Body of pancreas (tissue), 4 donors: ENCODE measurements around the gene PUSL1. TPM values are rescaled to one million over a fixed set of nuclear protein-coding genes. Genes with fewer than 3 reads are reported as not detected.
A peak's percentile ranks its signal among the peaks of the same experiment; 100 is the strongest.

Experiments
- ATAC-seq: fragments of 150-250 bp; one replicate; pipeline ENCODE4 v1.9.1; 2016
- DNase-seq, 4 donors: peaks; one replicate each; pipeline ENCODE4 v3.0.0-alpha.2; 2019
- H3K27ac ChIP-seq, 4 donors: fragments of 200-600 bp; sonication (generic); 1 replicate in 3 of 4; 2 replicates in 1 of 4; pipeline versions ENCODE4 v1.5.1 to v1.6.1; 2016 to 2019; ENCODE audit warnings: mild to moderate bottlenecking in 1 of 4, mixed read lengths in 1 of 4, moderate library complexity in 1 of 4
- H3K27me3 ChIP-seq, 2 donors: fragments of 200-600 bp; sonication (generic); one replicate each; pipeline ENCODE4 v1.6.0; 2016; ENCODE audit warnings: mild to moderate bottlenecking in 1 of 2
- H3K36me3 ChIP-seq, 2 donors: fragments of 200-600 bp; sonication (generic); replicated peaks in 1 of 2; 2 replicates each; pipeline ENCODE4 v1.5.1; 2016; ENCODE audit warnings: low read depth in 2 of 2; ENCODE audit not compliant: insufficient read depth in 1 of 2
- H3K4me1 ChIP-seq: fragments of 200-600 bp; sonication (generic); one replicate; pipeline ENCODE4 v1.6.0; 2016
- H3K4me3 ChIP-seq, 2 donors: fragments of 200-600 bp; sonication (generic); 1 replicate in 1 of 2; 2 replicates in 1 of 2; pipeline ENCODE4 v1.5.1; 2016 to 2019
- H3K9me3 ChIP-seq, 3 donors: fragments of 200-600 bp; sonication (generic); 1 replicate in 2 of 3; 2 replicates in 1 of 3; pipeline ENCODE4 v1.5.1; 2016
- POLR2A ChIP-seq, 3 donors: fragments of 450-650 bp; IDR thresholded peaks; one replicate each; pipeline ENCODE4 v1.6.1; 2016; ENCODE audit warnings: antibody characterized with exemption in 3 of 3, mild to moderate bottlenecking in 2 of 3
- WGBS, 2 donors: methylation state at CpG; one replicate each; pipeline ENCODE4 v1.1.5; 2017; 5-methylcytosine and 5-hydroxymethylcytosine counted together
- intact Hi-C: fragments of 100-400 bp; cut with DNase I; formaldehyde crosslinking; loops from one replicate; pipeline ENCODE4 v1.15.1; 2023
- total RNA-seq, 2 donors: library from RNA; depleted of rRNA; stranded (reverse); fragments of >200 nt; gene quantifications; one replicate each; pipeline ENCODE4 v1.1.0, GENCODE V29; 2016
- TF ChIP-seq, protein P1 (sequence below), 7 experiments: fragments of 450-650 bp in 4 of 7; fragments of 200-600 bp in 3 of 7; sonication (generic) in 3 of 7; IDR thresholded peaks; one replicate each; pipeline ENCODE4 v1.5.1; 2016 to 2019; ENCODE audit warnings: antibody characterized with exemption in 7 of 7

Gene PUSL1
- total RNA-seq, 2 donors from 2014 or later = 20.2 to 20.8 TPM

DNA sequence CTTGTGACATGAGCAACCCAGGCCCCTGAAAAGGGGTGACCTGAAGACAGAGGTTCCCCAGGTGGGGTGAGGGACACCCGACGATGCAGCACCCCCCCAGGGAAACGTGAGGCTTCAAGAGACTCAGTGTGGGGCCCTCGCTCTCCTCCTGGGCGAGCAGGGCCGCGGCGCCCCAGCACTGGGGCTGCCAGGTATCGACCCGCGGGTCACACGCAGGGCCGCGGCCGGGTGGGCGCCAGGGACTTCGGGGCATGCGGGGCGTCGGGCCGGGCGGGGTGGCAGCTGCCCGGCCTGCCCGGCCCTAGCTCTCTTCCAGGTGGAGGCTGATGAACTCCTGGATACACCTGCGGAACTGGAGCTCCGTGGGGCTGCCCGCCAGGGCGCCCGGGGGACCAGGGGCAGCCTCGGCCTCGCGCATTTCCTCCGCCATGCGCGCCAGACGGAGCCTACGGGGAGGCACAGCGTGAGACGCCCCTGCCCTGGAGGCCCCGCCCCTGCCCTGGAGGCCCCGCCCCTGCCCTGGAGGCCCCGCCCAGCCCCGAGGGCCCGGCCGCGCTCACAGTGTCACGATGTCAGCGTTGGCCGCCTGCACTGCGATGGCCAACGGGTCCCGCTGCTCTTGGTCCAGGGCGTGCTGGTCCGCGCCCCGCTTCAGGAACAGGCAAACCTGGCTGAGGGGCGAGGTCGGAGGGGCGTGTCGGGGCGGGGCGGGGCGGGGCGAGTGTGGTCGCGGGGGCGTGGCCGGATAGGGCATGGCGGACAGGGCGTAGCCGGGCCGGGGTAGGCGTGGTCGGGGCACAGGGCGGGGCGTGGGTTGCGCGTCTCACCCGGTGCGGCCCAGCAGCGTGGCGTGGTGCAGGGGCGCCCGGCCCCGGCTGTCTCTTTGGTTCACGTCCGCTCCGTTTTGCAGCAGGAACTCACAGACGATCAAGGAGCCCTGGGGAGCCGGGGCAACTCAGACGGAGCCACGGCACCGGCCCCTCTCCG is 14.8 kb upstream of the PUSL1 start:
- intact Hi-C loops = loop anchor here (5.0 to 10.0 kb wide), 3 partner anchors 171 to 309 kb away; partner anchors contain the start of gene PERM1
- no peaks in the 10 kb centered on the region for H3K27me3 ChIP-seq
- 82 to 92% methylated on average over 11 to 85 of the region's 94 CpGs for WGBS, 2 donors
- no peak overlapping the region for H3K27ac ChIP-seq
- DNase-seq = peak in 1 of 4 donors; percentile 44
- no peak for ATAC-seq
- H3K9me3 ChIP-seq = no peaks in the 10 kb centered on the region
- H3K36me3 ChIP-seq = no peaks in the 10 kb centered on the region
- TF ChIP-seq, protein P1, sequence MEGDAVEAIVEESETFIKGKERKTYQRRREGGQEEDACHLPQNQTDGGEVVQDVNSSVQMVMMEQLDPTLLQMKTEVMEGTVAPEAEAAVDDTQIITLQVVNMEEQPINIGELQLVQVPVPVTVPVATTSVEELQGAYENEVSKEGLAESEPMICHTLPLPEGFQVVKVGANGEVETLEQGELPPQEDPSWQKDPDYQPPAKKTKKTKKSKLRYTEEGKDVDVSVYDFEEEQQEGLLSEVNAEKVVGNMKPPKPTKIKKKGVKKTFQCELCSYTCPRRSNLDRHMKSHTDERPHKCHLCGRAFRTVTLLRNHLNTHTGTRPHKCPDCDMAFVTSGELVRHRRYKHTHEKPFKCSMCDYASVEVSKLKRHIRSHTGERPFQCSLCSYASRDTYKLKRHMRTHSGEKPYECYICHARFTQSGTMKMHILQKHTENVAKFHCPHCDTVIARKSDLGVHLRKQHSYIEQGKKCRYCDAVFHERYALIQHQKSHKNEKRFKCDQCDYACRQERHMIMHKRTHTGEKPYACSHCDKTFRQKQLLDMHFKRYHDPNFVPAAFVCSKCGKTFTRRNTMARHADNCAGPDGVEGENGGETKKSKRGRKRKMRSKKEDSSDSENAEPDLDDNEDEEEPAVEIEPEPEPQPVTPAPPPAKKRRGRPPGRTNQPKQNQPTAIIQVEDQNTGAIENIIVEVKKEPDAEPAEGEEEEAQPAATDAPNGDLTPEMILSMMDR (IDR thresholded peaks at IDR 0.05) = no peak
- no peak for TF ChIP-seq POLR2A (IDR thresholded peaks at IDR 0.05)
- H3K4me3 ChIP-seq = no peak overlapping the region
- H3K4me1 ChIP-seq = peaks cover 11% of the 10 kb centered on the region

DNA sequence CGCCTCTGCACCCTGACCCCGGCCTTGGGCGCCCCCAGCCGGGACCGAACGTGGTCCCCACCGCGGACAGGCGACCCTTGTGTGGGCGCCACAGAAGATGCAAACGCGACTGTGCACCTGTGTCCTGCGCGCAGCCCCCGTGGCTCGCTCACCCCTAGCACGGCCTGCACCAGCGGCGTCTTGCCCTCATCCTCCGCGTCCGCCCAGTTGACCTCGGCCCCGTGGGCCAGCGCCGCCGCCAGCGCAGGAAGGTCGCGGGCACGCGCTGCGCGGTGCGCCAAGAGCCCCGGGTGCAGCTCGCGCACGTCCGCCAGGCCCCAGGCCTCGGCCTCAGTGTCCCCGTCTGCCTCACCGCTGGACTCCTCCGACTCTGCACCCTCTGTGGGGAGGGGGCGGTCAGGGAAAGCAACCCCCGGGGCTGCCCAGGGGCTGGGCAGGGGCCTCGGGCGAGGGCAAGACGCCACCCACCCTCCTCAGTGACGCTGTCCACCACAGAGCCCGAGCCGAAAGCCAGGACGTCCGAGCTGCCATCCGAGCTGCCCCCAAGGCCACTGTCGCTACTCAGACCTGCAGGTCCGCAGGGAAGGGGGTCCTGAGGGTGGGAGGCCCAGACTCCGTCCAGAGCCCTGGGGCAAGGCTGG is 14.0 kb upstream of the PUSL1 start:
- Histone ChIP-seq H3K36me3 (no peaks in the 10 kb centered on the region), H3K9me3 (no peaks in the 10 kb centered on the region), H3K27me3 (no peaks in the 10 kb centered on the region), H3K27ac (no peak overlapping the region), H3K4me1 (peaks cover 11% of the 10 kb centered on the region), H3K4me3 (no peak overlapping the region)
- ATAC-seq (no peak), DNase-seq (no peak)
- intact Hi-C loops = loop anchor here (5.0 to 10.0 kb wide), 3 partner anchors 172 to 310 kb away; partner anchors contain the start of gene PERM1
- TF ChIP-seq, protein P1 (IDR thresholded peaks at IDR 0.05) = no peak
- no peak for TF ChIP-seq POLR2A (IDR thresholded peaks at IDR 0.05)
- WGBS, 2 donors = 89% methylated on average over 37 of the region's 58 CpGs; no CpG with 5 or more reads in 1 of the 2 donors

DNA sequence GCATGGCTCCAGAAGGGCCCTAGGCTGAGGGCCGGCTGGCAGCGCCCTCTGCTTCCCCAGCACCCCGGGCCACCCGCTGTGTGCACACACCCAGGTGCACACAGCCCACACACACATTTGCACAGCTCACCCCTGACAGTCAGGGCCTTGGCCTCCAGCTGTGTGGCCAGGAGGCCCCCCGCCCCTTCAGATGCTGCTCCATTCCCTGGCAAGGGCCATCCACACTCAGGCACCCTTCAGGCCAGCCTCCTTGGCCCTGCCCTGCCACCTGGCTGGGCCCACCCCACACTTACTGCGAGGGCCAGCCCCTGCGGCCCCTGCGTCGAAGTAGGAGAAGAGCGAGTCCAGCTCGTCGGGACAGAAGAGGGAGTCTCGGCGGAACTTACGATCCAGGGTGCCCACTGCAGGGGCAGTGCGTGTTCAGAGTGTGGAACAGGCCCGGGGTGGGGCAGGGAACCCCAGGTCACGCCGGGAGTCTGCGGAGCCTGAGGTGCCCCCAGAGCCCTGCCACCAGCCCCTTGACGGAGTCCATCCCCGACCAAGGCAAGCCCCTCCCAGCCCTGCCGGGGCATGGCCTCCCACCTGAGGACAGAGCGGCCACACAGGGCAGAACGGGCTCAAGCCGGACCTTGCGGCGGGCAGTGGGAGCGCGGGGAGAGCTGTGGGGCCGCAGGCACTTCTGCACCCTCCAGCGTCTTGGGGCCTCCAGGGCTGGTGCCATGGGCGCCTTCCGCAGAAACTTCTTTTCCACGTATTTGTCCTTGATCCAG is 13.1 kb upstream of the PUSL1 start:
- ATAC-seq (no peak), DNase-seq (no peak)
- Histone ChIP-seq H3K9me3 (no peaks in the 10 kb centered on the region), H3K4me1 (peaks cover 11% of the 10 kb centered on the region), H3K36me3 (no peaks in the 10 kb centered on the region), H3K27ac (no peak overlapping the region), H3K27me3 (no peaks in the 10 kb centered on the region), H3K4me3 (no peak overlapping the region)
- TF ChIP-seq POLR2A (IDR thresholded peaks at IDR 0.05) = no peak
- TF ChIP-seq, protein P1 (IDR thresholded peaks at IDR 0.05) = no peak
- 92 to 96% methylated on average over 25 to 35 of the region's 35 CpGs for WGBS, 2 donors
- intact Hi-C loops = loop anchor here (10.0 kb wide), 2 partner anchors 261 to 311 kb away; partner anchors contain the start of gene PERM1

DNA sequence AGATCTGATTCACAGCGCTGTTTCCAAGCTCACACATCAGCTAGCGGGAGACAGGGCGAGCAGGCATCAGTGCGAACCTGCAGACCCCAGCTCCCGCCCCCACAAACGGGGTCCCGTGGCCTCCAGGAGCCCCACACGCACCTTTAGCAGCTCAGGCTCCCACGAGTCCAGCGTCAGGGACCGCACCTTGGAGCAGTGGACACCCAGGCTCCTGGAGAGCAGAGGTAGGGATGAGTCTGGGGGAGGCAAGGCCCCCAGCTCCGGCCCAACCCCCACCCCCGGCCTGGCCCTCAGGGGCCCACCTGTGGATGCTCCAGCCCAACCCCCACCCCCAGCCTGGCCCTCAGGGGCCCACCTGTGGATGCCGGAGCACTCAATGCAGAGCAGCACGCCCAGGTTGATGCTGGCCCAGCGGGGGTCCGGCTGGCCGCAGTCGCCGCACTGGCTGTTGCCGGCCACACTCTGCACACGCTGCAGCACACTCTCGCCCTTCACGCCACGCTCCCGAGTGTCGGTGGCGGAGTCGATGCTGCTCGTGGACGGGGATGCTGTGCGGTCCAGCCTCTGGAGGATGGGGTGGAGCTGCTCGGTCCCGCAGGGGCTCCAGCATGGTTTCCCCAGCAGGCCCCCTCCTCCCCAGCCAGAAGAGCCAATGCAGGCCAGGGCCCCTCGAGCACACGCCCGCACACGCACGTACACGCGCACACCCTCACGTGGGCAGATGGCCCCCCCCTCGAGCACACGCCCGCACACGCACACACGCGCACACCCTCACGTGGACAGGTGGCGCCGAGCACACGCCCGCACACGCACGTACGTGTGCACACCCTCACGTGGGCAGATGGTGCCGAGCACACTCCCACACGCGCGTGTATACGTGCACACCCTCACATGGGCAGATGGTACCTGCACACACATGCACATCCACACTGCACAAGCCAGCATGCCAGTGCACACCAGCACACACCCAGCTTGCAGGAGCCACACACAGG is 12.0 kb upstream of the PUSL1 start:
- TF ChIP-seq, protein P1 (IDR thresholded peaks at IDR 0.05) = no peak
- no peak for TF ChIP-seq POLR2A (IDR thresholded peaks at IDR 0.05)
- no peak overlapping the region for H3K4me3 ChIP-seq
- ATAC-seq (no peak), DNase-seq (no peak)
- peaks cover 8% of the 10 kb centered on the region for H3K4me1 ChIP-seq
- no peak overlapping the region for H3K27ac ChIP-seq
- intact Hi-C loops = loop anchor here (10.0 kb wide), 2 partner anchors 262 to 312 kb away; partner anchors contain the start of gene PERM1
- H3K9me3 ChIP-seq = no peaks in the 10 kb centered on the region
- 92 to 93% methylated on average over 34 to 59 of the region's 62 CpGs for WGBS, 2 donors
- no peaks in the 10 kb centered on the region for H3K27me3 ChIP-seq
- no peaks in the 10 kb centered on the region for H3K36me3 ChIP-seq
